Brain microvascular endothelial cell (primary cell): ENCODE results near the gene CD44.

Experiments used
- DNase-seq: peaks from one replicate; pipeline ENCODE4 v3.0.0-alpha.2; 2020
- H3K27ac ChIP-seq: fragments of 250-450 bp; sonication (Bioruptor Pico); 2 replicates; pipeline ENCODE4 v1.5.1; 2020; ENCODE audit warnings: mild to moderate bottlenecking, moderate library complexity
- H3K27me3 ChIP-seq: fragments of 250-450 bp; sonication (Bioruptor Pico); replicated peaks from 2 replicates; pipeline ENCODE4 v1.5.1; 2020; ENCODE audit warnings: mild to moderate bottlenecking
- H3K36me3 ChIP-seq: fragments of 250-450 bp; sonication (Bioruptor Pico); replicated peaks from 2 replicates; pipeline ENCODE4 v1.5.1; 2020; ENCODE audit warnings: mild to moderate bottlenecking
- H3K4me3 ChIP-seq: 2 replicates; pipeline ENCODE4 v1.5.1; 2011; ENCODE audit warnings: low read depth, mild to moderate bottlenecking, control low read depth, low read length, moderate library complexity
- in situ Hi-C: cut with HindIII; loops from 2 replicates; pipeline ENCODE4 v1.10.0; 2017; ENCODE audit warnings: low sequenced_read_pairs, low pct_ligation_motif_present
- TF ChIP-seq, protein P1 (sequence below): IDR thresholded peaks from 2 replicates; pipeline ENCODE4 v1.5.1; 2011; ENCODE audit warnings: low read depth, mild to moderate bottlenecking, moderate library complexity, low read length, control low read depth, inconsistent platforms; ENCODE audit errors: missing control alignments

CD44 gene

DNA sequence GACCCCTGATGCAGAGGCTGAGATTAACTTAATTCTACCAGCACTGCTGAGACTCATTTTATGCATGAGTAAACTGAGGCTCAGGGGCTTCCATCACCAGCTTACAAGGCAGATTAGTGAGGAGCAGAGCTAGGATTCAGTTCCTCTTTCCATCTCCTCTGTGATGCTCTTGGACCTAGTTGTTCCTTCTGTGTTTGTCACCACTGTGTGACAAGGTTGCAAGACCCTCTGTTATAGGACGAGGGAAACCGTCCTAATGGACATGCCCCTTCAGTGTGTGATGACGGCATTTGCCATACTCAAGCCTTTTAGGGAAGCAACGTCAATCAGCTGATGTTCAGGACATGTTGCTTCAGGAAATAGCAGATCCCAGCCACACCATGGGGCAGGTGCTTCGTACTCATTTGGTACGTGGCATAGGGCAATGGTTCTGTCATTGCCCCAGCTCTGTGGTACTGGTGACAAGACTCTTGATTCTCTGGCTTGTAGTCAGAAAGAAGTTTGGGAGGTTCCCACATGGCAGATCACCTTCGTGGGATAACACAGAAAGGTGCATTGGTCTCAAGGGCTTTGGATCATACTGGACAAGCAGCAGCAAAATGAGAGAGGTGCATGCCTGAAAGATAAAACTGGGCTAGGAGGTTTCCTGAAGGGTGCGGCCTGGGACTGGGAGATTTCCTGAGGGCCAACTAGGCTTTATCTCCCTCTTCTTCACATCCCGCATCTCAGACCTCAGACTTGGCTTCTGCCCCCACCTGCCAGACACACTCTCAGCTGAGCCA lies 23.9 kb upstream of the CD44 start:
- no peak overlapping the region for H3K27ac ChIP-seq
- in situ Hi-C loops, result no loop called here

DNA sequence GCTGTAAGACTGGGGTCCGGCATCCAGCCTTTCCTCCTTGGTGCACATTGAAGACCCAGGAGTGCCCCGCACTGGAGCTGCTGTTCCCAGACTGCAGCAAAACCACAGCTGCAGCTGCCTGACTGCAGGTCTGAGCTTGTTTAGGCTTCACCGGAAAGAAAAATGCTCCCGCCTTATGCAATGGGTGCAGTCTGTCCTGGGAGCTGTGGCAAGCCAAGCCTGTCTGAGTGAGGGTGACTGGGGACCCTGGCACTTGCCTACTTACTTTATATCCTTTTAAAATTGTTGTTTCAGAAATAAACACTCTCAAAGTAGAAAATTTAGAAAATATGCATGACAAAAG lies 23.3 kb upstream of the CD44 start:
- Histone ChIP-seq H3K4me3 (no peak overlapping the region), H3K27me3 (no peaks in the 10 kb centered on the region), H3K27ac (no peak overlapping the region), H3K36me3 (no peaks in the 10 kb centered on the region)
- in situ Hi-C loops, result no loop called here
- TF ChIP-seq, protein P1, sequence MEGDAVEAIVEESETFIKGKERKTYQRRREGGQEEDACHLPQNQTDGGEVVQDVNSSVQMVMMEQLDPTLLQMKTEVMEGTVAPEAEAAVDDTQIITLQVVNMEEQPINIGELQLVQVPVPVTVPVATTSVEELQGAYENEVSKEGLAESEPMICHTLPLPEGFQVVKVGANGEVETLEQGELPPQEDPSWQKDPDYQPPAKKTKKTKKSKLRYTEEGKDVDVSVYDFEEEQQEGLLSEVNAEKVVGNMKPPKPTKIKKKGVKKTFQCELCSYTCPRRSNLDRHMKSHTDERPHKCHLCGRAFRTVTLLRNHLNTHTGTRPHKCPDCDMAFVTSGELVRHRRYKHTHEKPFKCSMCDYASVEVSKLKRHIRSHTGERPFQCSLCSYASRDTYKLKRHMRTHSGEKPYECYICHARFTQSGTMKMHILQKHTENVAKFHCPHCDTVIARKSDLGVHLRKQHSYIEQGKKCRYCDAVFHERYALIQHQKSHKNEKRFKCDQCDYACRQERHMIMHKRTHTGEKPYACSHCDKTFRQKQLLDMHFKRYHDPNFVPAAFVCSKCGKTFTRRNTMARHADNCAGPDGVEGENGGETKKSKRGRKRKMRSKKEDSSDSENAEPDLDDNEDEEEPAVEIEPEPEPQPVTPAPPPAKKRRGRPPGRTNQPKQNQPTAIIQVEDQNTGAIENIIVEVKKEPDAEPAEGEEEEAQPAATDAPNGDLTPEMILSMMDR, result no peak
- DNase-seq, result no peak

More for the DNA sequence above, 23.9 kb upstream of the CD44 start:
- TF ChIP-seq, protein P1, result no peak
- Histone ChIP-seq H3K27me3 (no peaks in the 10 kb centered on the region), H3K36me3 (no peaks in the 10 kb centered on the region), H3K4me3 (no peak overlapping the region)
- no peak for DNase-seq

DNA sequence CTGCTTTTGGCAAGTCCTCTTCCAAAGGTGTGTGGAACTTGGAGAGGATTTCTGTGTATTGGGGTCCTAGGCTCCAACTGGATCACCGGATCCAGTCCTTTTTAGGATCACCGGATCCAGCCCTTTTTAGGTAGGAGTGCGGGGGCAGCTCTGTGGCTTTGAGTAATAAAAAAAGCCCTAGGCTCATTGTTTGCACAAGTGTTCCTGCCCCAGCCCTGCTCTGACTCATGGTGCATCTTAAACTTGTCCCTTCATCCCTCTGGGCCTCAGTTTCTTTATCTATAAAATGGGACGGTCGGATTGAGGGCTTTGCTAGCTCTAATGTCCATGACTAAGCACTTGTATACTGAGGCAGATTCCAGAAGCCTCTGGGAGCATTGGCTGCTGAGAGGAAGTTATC lies 22.7 kb upstream of the CD44 start:
- in situ Hi-C loops, result no loop called here
- TF ChIP-seq, protein P1, result no peak
- Histone ChIP-seq H3K27ac (no peak overlapping the region), H3K36me3 (no peaks in the 10 kb centered on the region), H3K27me3 (no peaks in the 10 kb centered on the region), H3K4me3 (no peak overlapping the region)
- no peak for DNase-seq

DNA sequence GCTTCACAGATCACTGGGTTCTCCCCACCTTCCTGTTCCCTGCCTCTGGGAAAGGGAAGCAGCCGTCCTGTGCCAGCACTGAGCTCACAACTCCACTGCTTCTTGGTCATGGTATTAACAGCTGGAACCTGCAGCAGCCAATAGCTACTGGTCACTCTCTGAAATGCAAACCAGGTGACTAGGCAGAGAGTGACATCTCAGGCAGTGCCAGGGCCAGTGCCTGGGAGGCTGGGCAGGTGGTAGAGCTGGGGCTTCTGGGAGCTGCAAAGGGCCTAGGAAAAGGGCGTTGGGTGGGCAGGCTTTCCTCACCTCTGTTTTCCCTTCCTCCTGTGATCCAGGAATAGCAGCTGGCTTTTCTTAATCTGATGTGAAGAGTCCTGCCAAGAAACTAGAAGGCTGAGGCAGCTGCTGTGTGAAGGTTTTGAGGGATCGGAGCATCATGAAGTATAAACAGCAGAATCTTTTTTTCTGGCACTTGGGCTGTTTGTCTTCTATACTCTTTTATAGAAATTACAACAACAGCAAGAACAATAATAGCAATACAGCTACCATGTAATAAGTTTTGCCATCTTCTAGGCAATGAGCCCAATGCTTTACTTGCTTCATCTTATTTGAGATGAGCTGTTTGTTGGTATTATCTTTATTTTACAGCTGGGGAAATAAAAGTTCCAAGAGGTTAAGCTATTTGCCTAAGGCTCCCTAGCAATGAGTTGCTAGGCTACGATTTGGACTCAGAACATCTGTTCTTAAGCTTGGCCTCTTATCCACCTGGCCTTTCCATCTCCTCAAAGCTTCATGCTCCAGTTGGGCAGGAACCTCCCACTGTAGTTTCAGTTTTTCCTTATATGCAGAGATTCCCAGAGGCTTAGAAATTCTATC lies 22.0 kb upstream of the CD44 start:
- H3K27ac ChIP-seq, result no peak overlapping the region
- TF ChIP-seq, protein P1, result no peak
- H3K36me3 ChIP-seq, result no peaks in the 10 kb centered on the region
- in situ Hi-C loops, result no loop called here
- H3K4me3 ChIP-seq, result no peak overlapping the region
- no peaks in the 10 kb centered on the region for H3K27me3 ChIP-seq
- DNase-seq, result no peak

DNA sequence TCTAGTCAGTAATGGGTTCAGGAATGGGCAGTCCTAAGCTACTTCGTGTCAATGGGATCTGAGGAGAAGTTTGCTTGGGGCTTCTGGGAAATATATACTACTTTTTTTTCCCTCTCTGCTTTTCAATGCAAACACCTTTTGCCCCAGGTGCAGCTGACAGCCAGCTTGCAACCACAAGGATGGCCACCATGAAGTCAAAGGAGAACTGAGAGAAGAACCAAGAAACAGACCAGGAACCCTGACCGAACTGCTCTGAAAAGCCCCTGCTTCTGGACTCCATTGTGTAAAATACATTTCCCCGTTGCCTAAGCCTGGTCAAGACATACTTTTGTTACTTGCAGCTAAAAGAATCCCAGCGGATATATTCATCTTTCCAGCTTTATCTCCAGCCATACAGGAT lies 20.1 kb upstream of the CD44 start:
- DNase-seq, result no peak
- H3K4me3 ChIP-seq, result no peak overlapping the region
- H3K27ac ChIP-seq, result no peak overlapping the region
- TF ChIP-seq, protein P1, result no peak
- in situ Hi-C loops, result no loop called here
- H3K27me3 ChIP-seq, result no peaks in the 10 kb centered on the region
- no peaks in the 10 kb centered on the region for H3K36me3 ChIP-seq
